ENCODE measurements around the gene UBR3.
"Not testable (repeated sequence)": the region's sequence is repeated elsewhere in the genome, so short reads cannot be mapped to it uniquely, and the experiment has no call there.

The UBR3 gene

DNA sequence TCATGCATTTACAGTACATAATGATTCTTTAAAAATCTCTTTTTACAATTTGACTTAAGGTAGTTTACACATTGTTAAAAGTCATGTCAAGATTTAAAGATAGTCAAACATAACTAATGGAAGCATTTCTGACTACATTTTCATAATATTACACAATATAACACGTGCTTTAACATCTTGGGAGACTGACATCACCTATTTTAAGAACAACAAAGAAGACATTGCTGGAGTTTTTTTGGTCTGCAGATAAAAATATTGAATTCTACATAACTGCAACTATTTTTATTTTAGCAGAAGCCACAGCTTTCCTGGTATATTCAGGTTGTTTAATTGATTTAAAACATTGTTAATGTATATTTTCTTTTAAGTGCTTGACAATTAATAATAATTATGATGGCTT lies 65.7 kb downstream of the UBR3 start:
- Histone ChIP-seq H3K4me2 (ENCODE audit: low read depth, low read length, poor library complexity, severe bottlenecking) (no peak overlapping the region), H3K9me2 (replicated peaks; ENCODE audit: low read depth, low read length) (no peaks in the 10 kb centered on the region), H3K9ac (ENCODE audit: low read depth, low read length, poor library complexity, severe bottlenecking) (no peak overlapping the region), H3K27me3 (ENCODE audit: insufficient read depth, low read length, poor library complexity, severe bottlenecking) (no peaks in the 10 kb centered on the region), H4K20me1 (ENCODE audit: insufficient read depth, low read length, poor library complexity, severe bottlenecking) (no peaks in the 10 kb centered on the region), H3K9me3 (ENCODE audit: insufficient read depth, low read depth, low read length) (no peaks in the 10 kb centered on the region), H3K4me3 (ENCODE audit: low read length, poor library complexity, severe bottlenecking) (no peak overlapping the region), H3K79me2 (ENCODE audit: insufficient read depth, low read length) (no peaks in the 10 kb centered on the region), H3F3A (ENCODE audit: low read depth) (no peaks in the 10 kb centered on the region), H3K4me1 (ENCODE audit: insufficient read depth, low read length, poor library complexity, severe bottlenecking) (no peaks in the 10 kb centered on the region), H3K36me3 (ENCODE audit: insufficient read depth, low read length) (peaks cover 26% of the 10 kb centered on the region; the same call in 1 of the 2 replicates), H2AFZ (ENCODE audit: low read length) (no peak overlapping the region)
- TF ChIP-seq, protein P1, sequence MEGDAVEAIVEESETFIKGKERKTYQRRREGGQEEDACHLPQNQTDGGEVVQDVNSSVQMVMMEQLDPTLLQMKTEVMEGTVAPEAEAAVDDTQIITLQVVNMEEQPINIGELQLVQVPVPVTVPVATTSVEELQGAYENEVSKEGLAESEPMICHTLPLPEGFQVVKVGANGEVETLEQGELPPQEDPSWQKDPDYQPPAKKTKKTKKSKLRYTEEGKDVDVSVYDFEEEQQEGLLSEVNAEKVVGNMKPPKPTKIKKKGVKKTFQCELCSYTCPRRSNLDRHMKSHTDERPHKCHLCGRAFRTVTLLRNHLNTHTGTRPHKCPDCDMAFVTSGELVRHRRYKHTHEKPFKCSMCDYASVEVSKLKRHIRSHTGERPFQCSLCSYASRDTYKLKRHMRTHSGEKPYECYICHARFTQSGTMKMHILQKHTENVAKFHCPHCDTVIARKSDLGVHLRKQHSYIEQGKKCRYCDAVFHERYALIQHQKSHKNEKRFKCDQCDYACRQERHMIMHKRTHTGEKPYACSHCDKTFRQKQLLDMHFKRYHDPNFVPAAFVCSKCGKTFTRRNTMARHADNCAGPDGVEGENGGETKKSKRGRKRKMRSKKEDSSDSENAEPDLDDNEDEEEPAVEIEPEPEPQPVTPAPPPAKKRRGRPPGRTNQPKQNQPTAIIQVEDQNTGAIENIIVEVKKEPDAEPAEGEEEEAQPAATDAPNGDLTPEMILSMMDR (conservative IDR thresholded peaks at IDR 0.05; ENCODE audit: low read length) = no peak
- no peak for TF ChIP-seq EZH2phosphoT487 (IDR thresholded peaks at IDR 0.05; ENCODE audit: borderline replicate concordance)

DNA sequence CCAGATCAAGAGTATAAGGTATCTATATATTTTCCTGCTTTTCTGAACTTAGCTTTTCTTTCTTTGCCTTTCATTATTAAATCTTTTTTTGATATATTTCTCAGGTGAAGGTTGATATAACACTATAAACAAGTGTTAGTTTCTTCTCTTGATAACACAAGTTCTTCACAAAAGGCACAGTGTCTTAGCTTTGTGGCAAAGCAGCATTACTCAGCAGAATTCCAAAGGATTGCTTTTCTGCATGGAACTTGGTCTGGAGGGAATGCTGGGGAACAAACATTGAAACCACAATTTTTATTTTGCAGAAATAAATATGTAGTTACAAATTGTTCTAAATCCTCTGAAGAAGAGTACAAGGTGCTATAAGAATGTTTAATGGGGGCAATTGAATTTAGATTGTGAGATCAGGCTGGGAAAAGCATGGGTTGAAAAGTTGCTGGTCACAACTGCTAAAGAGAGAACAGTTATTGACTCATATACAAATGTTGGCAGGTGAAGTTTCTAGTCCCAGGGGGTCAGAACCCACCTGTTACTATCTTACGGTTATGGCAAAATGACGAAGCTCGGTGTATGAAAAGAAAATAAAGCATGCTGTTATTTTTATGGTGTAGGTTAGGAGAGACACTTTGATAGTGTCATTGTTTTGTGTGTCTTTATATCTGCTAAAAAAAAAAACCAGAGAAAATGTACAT lies 68.2 kb downstream of the UBR3 start:
- H4K20me1 ChIP-seq (ENCODE audit: insufficient read depth, low read length, poor library complexity, severe bottlenecking) = no peaks in the 10 kb centered on the region
- no peak overlapping the region for H2AFZ ChIP-seq (ENCODE audit: low read length)
- no peaks in the 10 kb centered on the region for H3K9me2 ChIP-seq (replicated peaks; ENCODE audit: low read depth, low read length)
- H3K79me2 ChIP-seq (ENCODE audit: insufficient read depth, low read length) = no peaks in the 10 kb centered on the region
- no peaks in the 10 kb centered on the region for H3F3A ChIP-seq (ENCODE audit: low read depth)
- H3K4me1 ChIP-seq (ENCODE audit: insufficient read depth, low read length, poor library complexity, severe bottlenecking) = no peaks in the 10 kb centered on the region
- no peaks in the 10 kb centered on the region for H3K27me3 ChIP-seq (ENCODE audit: insufficient read depth, low read length, poor library complexity, severe bottlenecking)
- no peak for TF ChIP-seq EZH2phosphoT487 (IDR thresholded peaks at IDR 0.05; ENCODE audit: borderline replicate concordance)
- TF ChIP-seq, protein P1 (conservative IDR thresholded peaks at IDR 0.05; ENCODE audit: low read length) = no peak
- no peak overlapping the region for H3K4me2 ChIP-seq (ENCODE audit: low read depth, low read length, poor library complexity, severe bottlenecking)
- peaks cover 2% of the 10 kb centered on the region for H3K9me3 ChIP-seq (ENCODE audit: insufficient read depth, low read depth, low read length)
- peaks cover 30% of the 10 kb centered on the region for H3K36me3 ChIP-seq (ENCODE audit: insufficient read depth, low read length)
- H3K4me3 ChIP-seq (ENCODE audit: low read length, poor library complexity, severe bottlenecking) = no peak overlapping the region
- no peak overlapping the region for H3K9ac ChIP-seq (ENCODE audit: low read depth, low read length, poor library complexity, severe bottlenecking)

DNA sequence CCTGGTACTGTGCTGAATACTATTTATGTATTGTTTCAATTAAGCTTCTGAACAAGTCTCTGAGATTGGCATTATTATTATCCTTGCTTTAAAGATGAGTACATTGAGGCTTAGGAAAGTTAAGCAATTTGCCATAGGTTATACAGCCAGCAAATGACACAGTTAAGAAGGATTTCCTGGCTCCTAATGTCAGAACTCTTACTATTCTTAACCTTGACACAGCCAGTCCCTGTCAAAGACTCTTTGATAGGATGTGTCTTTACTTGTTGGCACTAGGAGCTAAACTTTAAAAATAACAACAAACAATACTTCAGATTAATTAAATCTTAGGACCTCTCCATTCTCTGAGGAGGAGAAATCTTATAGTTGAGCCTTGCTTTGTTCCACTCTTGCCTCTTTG lies 70.6 kb downstream of the UBR3 start:
- Histone ChIP-seq H3K27me3 (ENCODE audit: insufficient read depth, low read length, poor library complexity, severe bottlenecking) (no peaks in the 10 kb centered on the region), H4K20me1 (ENCODE audit: insufficient read depth, low read length, poor library complexity, severe bottlenecking) (no peaks in the 10 kb centered on the region), H3K79me2 (ENCODE audit: insufficient read depth, low read length) (no peaks in the 10 kb centered on the region), H3F3A (ENCODE audit: low read depth) (no peaks in the 10 kb centered on the region), H3K4me1 (ENCODE audit: insufficient read depth, low read length, poor library complexity, severe bottlenecking) (no peaks in the 10 kb centered on the region), H3K9ac (ENCODE audit: low read depth, low read length, poor library complexity, severe bottlenecking) (no peak overlapping the region), H3K36me3 (ENCODE audit: insufficient read depth, low read length) (peaks cover 34% of the 10 kb centered on the region), H3K4me2 (ENCODE audit: low read depth, low read length, poor library complexity, severe bottlenecking) (no peak overlapping the region), H2AFZ (ENCODE audit: low read length) (no peak overlapping the region), H3K9me3 (ENCODE audit: insufficient read depth, low read depth, low read length) (peaks cover 5% of the 10 kb centered on the region), H3K4me3 (ENCODE audit: low read length, poor library complexity, severe bottlenecking) (no peak overlapping the region), H3K9me2 (replicated peaks; ENCODE audit: low read depth, low read length) (no peaks in the 10 kb centered on the region)
- no peak for TF ChIP-seq EZH2phosphoT487 (IDR thresholded peaks at IDR 0.05; ENCODE audit: borderline replicate concordance)
- TF ChIP-seq, protein P1 (conservative IDR thresholded peaks at IDR 0.05; ENCODE audit: low read length) = no peak

DNA sequence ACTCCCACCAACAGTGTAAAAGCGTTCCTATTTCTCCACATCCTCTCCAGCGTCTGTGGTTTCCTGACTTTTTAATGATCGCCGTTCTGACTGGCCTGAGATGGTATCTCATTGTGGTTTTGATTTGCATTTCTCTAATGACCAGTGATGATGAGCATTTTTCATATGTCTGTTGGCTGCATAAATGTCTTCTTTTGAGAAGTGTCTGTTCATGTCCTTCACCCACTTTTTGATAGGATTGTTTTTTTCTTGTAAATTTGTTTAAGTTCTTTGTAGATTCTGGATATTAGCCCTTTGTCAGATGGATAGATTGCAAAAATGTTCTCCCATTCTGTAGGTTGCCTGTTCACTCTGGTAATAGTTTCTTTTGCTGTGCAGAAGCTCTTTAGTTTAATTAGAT lies 72.8 kb downstream of the UBR3 start:
- not testable (repeated sequence) for H3K79me2 ChIP-seq (ENCODE audit: insufficient read depth, low read length); H3K4me3 ChIP-seq (ENCODE audit: low read length, poor library complexity, severe bottlenecking); H3K27me3 ChIP-seq (ENCODE audit: insufficient read depth, low read length, poor library complexity, severe bottlenecking); H3K4me1 ChIP-seq (ENCODE audit: insufficient read depth, low read length, poor library complexity, severe bottlenecking); H3K4me2 ChIP-seq (ENCODE audit: low read depth, low read length, poor library complexity, severe bottlenecking); H3K9me3 ChIP-seq (ENCODE audit: insufficient read depth, low read depth, low read length); H2AFZ ChIP-seq (ENCODE audit: low read length); H3K9me2 ChIP-seq (replicated peaks; ENCODE audit: low read depth, low read length); H3F3A ChIP-seq (ENCODE audit: low read depth); H3K9ac ChIP-seq (ENCODE audit: low read depth, low read length, poor library complexity, severe bottlenecking); H4K20me1 ChIP-seq (ENCODE audit: insufficient read depth, low read length, poor library complexity, severe bottlenecking)
- H3K36me3 ChIP-seq (ENCODE audit: insufficient read depth, low read length) = peaks cover 26% of the 10 kb centered on the region

Measured in Loucy (cell line).